GM18519 (cell line): ENCODE results near the gene SAA1.
A peak's percentile ranks its signal among the peaks of the same experiment; 100 is the strongest.

Experiments used
- ATAC-seq: cut with Tn5 transposase; IDR thresholded peaks from one replicate; pipeline ENCODE4 v1.9.1; 2021; ENCODE audit warnings: mild to moderate bottlenecking, moderate library complexity; ENCODE audit not compliant: unreplicated experiment, low FRiP score

SAA1 gene

GRCh38 chr11:18307461-18308139, 41.5 kb downstream of the SAA1 start:
- ATAC-seq = no peak

- no peak for ATAC-seq
These were observed 42.2 kb downstream of the SAA1 start for GRCh38 chr11:18308242-18308641.

- no peak for ATAC-seq
These were observed 43.6 kb downstream of the SAA1 start for GRCh38 chr11:18309691-18310090.

- ATAC-seq = peak; percentile 63
These were observed 44.8 kb downstream of the SAA1 start for GRCh38 chr11:18310800-18311340.

GRCh38 chr11:18312012-18312411, 45.9 kb downstream of the SAA1 start:
- no peak for ATAC-seq

- ATAC-seq = no peak
These were observed 46.8 kb downstream of the SAA1 start for GRCh38 chr11:18312663-18313420.

- no peak for ATAC-seq
These were observed 48.1 kb downstream of the SAA1 start for GRCh38 chr11:18313965-18314763.

- ATAC-seq = no peak
These were observed 48.9 kb downstream of the SAA1 start for GRCh38 chr11:18314784-18315523.

- no peak for ATAC-seq
These were observed 49.8 kb downstream of the SAA1 start for GRCh38 chr11:18315893-18316292.

- no peak for ATAC-seq
These were observed 51.5 kb downstream of the SAA1 start for GRCh38 chr11:18317551-18317950.
